Left ventricle myocardium inferior (tissue), 1 donor: ENCODE data around the gene HSPA12B. TPM values are rescaled to one million over a fixed set of nuclear protein-coding genes. Genes with fewer than 3 reads are reported as not detected.

Experiments
- DNase-seq: peaks from one replicate; pipeline ENCODE4 v3.0.0-alpha.2; 2020
- H3K27ac ChIP-seq: fragments of 200-600 bp; replicated peaks from 2 replicates; pipeline ENCODE4 v1.8.0; 2021
- H3K27me3 ChIP-seq: fragments of 200-600 bp; 2 replicates; pipeline ENCODE4 v1.8.0; 2021; ENCODE audit warnings: low read depth
- H3K36me3 ChIP-seq: fragments of 200-600 bp; 2 replicates; pipeline ENCODE4 v1.8.0; 2021
- H3K4me1 ChIP-seq: fragments of 200-600 bp; 2 replicates; pipeline ENCODE4 v1.8.0; 2021
- H3K4me3 ChIP-seq: fragments of 200-600 bp; 2 replicates; pipeline ENCODE4 v1.8.0; 2021; ENCODE audit warnings: mild to moderate bottlenecking, moderate library complexity
- H3K9me3 ChIP-seq: fragments of 200-600 bp; replicated peaks from 2 replicates; pipeline ENCODE4 v1.8.0; 2021
- CTCF ChIP-seq: fragments of 200-600 bp; IDR thresholded peaks from 2 replicates; pipeline ENCODE4 v1.8.0; 2021; ENCODE audit warnings: antibody characterized with exemption, mild to moderate bottlenecking, borderline replicate concordance
- intact Hi-C: fragments of 100-400 bp; cut with micrococcal nuclease; formaldehyde crosslinking; loops from one replicate; pipeline ENCODE4 v1.11.0; 2022
- total RNA-seq: library from RNA; stranded (reverse); fragmentation: NEBNext Ultra II Directional; extraction: Animal tissue kit (Norgen Biotek cat#: 25700); gene quantifications from one replicate; pipeline ENCODE4 v1.2.1, GENCODE V29; 2021
- donor health status: DM: no; HTN: yes; CAD: no; lungs with severe emphysema.

HSPA12B gene
- total RNA-seq, 1 donor from 2014 or later = 12.5 TPM

GRCh38 chr20:3738111-3739053, 5.9 kb downstream of the HSPA12B start:
- H3K4me1 ChIP-seq = peaks cover 85% of the 10 kb centered on the region
- DNase-seq = no peak
- H3K27me3 ChIP-seq = peaks cover under 1% of the 10 kb centered on the region
- H3K36me3 ChIP-seq = peaks cover 10% of the 10 kb centered on the region
- intact Hi-C loops = no loop called here
- H3K4me3 ChIP-seq = peak overlapping the region; percentile 33
- H3K9me3 ChIP-seq = no peaks in the 10 kb centered on the region
- no peak for TF ChIP-seq CTCF
- H3K27ac ChIP-seq = peak overlapping the region; percentile 95

GRCh38 chr20:3739054-3739925, 6.8 kb downstream of the HSPA12B start:
- peaks cover 2% of the 10 kb centered on the region for H3K27me3 ChIP-seq
- peaks cover 16% of the 10 kb centered on the region for H3K36me3 ChIP-seq
- no peaks in the 10 kb centered on the region for H3K9me3 ChIP-seq
- peak overlapping the region; percentile 95 for H3K27ac ChIP-seq
- intact Hi-C loops = no loop called here
- H3K4me1 ChIP-seq = peaks cover 81% of the 10 kb centered on the region
- DNase-seq = peak; percentile 61
- TF ChIP-seq CTCF = no peak
- H3K4me3 ChIP-seq = peak overlapping the region; percentile 33

- Histone ChIP-seq H3K4me1 (peaks cover 83% of the 10 kb centered on the region), H3K9me3 (no peaks in the 10 kb centered on the region), H3K27me3 (peaks cover 8% of the 10 kb centered on the region), H3K27ac (peak overlapping the region; percentile 95), H3K4me3 (peak overlapping the region; percentile 32), H3K36me3 (peaks cover 21% of the 10 kb centered on the region)
- DNase-seq = no peak
- TF ChIP-seq CTCF = no peak
- intact Hi-C loops = no loop called here
These were observed 7.5 kb downstream of the HSPA12B start for GRCh38 chr20:3739926-3740451.

GRCh38 chr20:3740615-3741301, 8.3 kb downstream of the HSPA12B start:
- intact Hi-C loops = no loop called here
- H3K36me3 ChIP-seq = peaks cover 27% of the 10 kb centered on the region

More at GRCh38 chr20:3740615-3741301, 8.3 kb downstream of the HSPA12B start:
- Histone ChIP-seq H3K27me3 (peaks cover 15% of the 10 kb centered on the region), H3K9me3 (no peaks in the 10 kb centered on the region), H3K4me3 (no peak overlapping the region), H3K27ac (peak overlapping the region; percentile 95), H3K4me1 (peaks cover 83% of the 10 kb centered on the region)
- TF ChIP-seq CTCF = no peak
- DNase-seq = no peak
